Measurements from ENCODE around the gene ZNF516.
"Not testable (repeated sequence)": the region's sequence is repeated elsewhere in the genome, so short reads cannot be mapped to it uniquely, and the experiment has no call there.

Gene ZNF516, protein sequence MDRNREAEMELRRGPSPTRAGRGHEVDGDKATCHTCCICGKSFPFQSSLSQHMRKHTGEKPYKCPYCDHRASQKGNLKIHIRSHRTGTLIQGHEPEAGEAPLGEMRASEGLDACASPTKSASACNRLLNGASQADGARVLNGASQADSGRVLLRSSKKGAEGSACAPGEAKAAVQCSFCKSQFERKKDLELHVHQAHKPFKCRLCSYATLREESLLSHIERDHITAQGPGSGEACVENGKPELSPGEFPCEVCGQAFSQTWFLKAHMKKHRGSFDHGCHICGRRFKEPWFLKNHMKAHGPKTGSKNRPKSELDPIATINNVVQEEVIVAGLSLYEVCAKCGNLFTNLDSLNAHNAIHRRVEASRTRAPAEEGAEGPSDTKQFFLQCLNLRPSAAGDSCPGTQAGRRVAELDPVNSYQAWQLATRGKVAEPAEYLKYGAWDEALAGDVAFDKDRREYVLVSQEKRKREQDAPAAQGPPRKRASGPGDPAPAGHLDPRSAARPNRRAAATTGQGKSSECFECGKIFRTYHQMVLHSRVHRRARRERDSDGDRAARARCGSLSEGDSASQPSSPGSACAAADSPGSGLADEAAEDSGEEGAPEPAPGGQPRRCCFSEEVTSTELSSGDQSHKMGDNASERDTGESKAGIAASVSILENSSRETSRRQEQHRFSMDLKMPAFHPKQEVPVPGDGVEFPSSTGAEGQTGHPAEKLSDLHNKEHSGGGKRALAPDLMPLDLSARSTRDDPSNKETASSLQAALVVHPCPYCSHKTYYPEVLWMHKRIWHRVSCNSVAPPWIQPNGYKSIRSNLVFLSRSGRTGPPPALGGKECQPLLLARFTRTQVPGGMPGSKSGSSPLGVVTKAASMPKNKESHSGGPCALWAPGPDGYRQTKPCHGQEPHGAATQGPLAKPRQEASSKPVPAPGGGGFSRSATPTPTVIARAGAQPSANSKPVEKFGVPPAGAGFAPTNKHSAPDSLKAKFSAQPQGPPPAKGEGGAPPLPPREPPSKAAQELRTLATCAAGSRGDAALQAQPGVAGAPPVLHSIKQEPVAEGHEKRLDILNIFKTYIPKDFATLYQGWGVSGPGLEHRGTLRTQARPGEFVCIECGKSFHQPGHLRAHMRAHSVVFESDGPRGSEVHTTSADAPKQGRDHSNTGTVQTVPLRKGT

DNA sequence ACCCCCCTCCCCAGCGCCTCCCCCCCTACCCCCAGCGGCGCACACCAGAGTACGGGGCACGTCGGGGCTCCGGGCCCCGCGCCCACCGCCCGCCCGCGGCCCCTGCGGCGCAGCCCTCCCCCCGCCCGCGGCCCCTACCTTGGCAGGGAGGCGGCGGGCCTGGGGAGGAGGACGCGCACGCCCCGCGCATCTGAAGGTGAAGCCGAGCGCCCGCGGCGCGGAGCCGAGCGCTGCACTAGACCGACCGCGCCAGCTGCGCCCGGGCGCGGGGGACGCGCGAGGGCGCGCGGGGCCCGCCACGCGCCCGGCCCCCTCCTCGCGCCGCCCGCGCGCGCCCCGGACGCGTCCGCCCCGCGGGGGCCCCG lies at the start of gene ZNF516:
TSS of gene ZNF516 (minus strand) at position 237 of the 365 bp plus-strand sequence. CDS start 52,188 bp downstream, outside the sequence.
- TF ChIP-seq, protein P1, sequence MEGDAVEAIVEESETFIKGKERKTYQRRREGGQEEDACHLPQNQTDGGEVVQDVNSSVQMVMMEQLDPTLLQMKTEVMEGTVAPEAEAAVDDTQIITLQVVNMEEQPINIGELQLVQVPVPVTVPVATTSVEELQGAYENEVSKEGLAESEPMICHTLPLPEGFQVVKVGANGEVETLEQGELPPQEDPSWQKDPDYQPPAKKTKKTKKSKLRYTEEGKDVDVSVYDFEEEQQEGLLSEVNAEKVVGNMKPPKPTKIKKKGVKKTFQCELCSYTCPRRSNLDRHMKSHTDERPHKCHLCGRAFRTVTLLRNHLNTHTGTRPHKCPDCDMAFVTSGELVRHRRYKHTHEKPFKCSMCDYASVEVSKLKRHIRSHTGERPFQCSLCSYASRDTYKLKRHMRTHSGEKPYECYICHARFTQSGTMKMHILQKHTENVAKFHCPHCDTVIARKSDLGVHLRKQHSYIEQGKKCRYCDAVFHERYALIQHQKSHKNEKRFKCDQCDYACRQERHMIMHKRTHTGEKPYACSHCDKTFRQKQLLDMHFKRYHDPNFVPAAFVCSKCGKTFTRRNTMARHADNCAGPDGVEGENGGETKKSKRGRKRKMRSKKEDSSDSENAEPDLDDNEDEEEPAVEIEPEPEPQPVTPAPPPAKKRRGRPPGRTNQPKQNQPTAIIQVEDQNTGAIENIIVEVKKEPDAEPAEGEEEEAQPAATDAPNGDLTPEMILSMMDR (IDR thresholded peaks at IDR 0.05; ENCODE audit: borderline replicate concordance, insufficient read depth, low read depth, low read length), result no peak
- H3K4me3 ChIP-seq (ENCODE audit: low read depth, low read length), result peak within 1 kb of the TSS; percentile 55

DNA sequence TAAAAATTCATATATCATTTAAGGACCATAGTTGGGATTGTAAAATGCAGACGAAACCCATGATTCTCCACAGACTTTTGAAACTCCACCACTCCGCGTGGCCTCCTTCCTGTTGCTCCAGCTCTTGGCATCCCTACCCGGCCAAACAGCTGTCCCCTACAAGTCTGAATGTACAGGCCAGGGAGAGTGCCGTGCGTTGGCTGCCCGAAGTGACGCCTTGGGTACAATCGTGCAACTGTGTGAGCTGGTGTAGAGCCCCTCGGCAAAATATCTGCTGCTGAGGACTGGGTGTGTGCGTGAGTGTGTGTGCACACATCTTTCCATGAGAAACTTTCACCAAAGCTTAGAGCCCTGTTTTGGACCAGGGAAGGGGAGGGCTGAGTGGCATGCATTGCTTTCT lies 43.8 kb upstream of the ZNF516 start:
- TF ChIP-seq, protein P1 (IDR thresholded peaks at IDR 0.05; ENCODE audit: borderline replicate concordance, insufficient read depth, low read depth, low read length), result no peak

DNA sequence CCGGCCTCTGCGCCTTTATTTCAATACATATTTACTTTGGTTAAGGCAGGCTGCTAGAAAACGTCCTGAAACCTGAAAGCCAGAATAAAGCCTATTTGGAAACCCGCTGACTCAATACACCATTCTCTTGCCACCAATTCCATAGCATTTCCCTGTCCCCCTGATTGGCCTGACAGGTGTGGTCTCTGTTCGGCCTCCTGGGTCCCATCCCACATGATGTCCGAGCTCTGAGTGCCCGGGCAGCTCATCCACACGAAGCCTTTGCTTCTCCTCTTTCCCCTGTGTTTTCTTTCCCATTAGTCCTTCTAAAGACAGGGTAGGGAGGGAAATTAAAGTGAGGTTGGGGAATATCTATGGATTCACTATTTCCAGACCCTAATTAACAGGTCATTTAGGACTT lies 42.6 kb upstream of the ZNF516 start:
- TF ChIP-seq, protein P1 (IDR thresholded peaks at IDR 0.05; ENCODE audit: borderline replicate concordance, insufficient read depth, low read depth, low read length), result no peak
- no peak overlapping the region for H3K4me3 ChIP-seq (ENCODE audit: low read depth, low read length)

More for the DNA sequence above, 43.8 kb upstream of the ZNF516 start:
- H3K4me3 ChIP-seq (ENCODE audit: low read depth, low read length), result no peak overlapping the region

DNA sequence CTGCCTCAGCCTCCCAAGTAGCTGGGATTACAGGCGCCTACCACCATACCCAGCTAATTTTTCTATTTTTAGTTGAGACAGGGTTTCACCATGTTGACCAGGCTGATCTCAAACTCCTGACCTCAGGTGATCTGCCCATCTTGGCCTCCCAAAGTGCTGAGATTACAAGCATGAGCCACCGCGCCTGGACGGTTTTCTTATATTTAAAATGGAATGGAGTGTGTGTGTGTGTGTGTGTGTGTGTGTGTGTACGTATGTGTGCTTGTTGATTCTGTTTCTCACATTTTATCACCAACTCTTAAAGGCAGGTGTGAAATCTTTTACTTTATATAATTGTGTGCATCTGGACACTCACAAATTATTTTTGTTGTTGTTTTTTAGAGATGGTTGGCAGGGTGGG lies 41.6 kb upstream of the ZNF516 start:
- not testable (repeated sequence) for H3K4me3 ChIP-seq (ENCODE audit: low read depth, low read length)

DNA sequence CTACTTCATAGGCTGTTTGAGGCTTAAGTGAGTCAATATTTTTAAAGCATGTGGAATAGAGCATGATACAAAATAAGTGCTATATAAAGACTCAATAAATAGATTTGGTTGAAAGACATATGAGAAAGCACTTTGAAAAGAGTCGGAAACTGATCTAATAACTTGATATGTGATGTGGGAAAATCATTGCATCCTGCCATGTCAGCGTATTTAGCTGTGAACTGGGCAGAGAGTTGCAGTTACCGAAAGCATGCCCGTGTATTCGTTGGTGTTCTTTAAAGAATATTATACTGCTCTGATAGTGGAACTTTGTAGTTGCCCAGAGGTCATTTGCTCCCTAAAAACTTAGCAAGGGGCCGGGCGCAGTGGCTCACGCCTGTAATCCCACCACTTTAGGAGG lies 37.8 kb upstream of the ZNF516 start:
- no peak overlapping the region for H3K4me3 ChIP-seq (ENCODE audit: low read depth, low read length)
- TF ChIP-seq, protein P1 (IDR thresholded peaks at IDR 0.05; ENCODE audit: borderline replicate concordance, insufficient read depth, low read depth, low read length), result no peak

DNA sequence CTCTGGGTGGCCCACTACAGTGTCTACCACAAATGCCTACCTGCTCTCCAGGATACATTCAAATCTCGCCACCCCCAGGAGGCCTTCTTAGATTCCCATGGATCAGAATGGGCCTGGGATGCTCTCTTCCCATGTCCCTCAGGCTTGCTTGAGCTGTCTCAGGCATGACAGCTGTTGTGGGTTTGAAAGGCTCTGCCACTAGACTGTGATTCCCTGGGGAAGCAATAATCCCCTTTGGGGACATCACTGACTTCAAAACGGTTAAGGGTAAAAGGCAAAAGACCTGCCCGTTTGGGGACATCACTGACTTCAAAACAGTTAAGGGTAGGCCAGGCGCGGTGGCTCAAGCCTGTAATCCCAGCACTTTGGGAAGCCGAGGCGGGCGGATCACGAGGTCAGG lies 35.8 kb upstream of the ZNF516 start:
- TF ChIP-seq, protein P1 (IDR thresholded peaks at IDR 0.05; ENCODE audit: borderline replicate concordance, insufficient read depth, low read depth, low read length), result no peak
- H3K4me3 ChIP-seq (ENCODE audit: low read depth, low read length), result no peak overlapping the region

DNA sequence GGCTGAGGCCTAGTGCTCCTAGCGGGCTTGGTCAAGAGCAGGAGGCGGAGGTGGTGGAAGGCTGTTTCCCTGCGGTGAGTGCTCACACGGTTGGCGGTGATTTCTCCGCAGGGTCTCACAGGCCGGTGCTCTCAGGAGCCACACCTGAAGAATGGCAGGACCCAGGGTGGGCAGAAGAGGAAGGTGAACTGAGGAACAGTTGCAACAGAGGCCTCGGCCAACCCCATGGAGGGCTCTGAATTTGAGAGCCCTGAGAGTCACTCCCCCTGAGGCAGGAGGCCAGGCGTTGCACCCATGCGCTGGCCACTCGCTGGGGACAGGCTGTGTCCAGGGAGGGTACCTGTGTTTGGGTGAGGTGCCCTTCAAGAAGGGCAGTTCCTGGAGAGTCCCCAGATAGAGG lies 35.3 kb upstream of the ZNF516 start:
- no peak overlapping the region for H3K4me3 ChIP-seq (ENCODE audit: low read depth, low read length)
- TF ChIP-seq, protein P1 (IDR thresholded peaks at IDR 0.05; ENCODE audit: borderline replicate concordance, insufficient read depth, low read depth, low read length), result no peak

Data from GM12875 (cell line).